ENCODE data around the gene ZNRF3.

ZNRF3 gene

DNA sequence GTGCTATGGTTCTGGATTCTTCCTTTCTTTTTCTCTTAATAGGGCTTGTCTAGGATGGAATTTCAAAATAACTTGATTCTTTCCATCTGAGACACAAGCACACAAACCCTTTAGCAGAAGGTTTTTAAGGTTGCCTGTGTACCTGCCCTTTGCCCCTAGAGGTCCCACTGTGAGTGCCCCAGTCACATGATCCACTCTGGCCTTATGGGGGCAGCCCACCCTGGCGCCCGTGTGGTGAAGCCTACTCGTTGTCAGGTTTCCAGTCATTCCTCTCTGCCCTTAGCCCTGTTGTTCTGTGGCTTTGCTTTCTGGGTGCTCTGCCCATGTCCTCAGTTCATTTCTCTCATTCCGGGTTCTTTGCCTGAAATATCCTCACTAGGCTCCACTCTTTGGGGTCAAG, 51.8 kb downstream of the ZNRF3 start:
- H3K27ac ChIP-seq = no peak overlapping the region
- TF ChIP-seq, protein P1, sequence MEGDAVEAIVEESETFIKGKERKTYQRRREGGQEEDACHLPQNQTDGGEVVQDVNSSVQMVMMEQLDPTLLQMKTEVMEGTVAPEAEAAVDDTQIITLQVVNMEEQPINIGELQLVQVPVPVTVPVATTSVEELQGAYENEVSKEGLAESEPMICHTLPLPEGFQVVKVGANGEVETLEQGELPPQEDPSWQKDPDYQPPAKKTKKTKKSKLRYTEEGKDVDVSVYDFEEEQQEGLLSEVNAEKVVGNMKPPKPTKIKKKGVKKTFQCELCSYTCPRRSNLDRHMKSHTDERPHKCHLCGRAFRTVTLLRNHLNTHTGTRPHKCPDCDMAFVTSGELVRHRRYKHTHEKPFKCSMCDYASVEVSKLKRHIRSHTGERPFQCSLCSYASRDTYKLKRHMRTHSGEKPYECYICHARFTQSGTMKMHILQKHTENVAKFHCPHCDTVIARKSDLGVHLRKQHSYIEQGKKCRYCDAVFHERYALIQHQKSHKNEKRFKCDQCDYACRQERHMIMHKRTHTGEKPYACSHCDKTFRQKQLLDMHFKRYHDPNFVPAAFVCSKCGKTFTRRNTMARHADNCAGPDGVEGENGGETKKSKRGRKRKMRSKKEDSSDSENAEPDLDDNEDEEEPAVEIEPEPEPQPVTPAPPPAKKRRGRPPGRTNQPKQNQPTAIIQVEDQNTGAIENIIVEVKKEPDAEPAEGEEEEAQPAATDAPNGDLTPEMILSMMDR (IDR thresholded peaks at IDR 0.05) = no peak
- TF ChIP-seq ZFX (IDR thresholded peaks at IDR 0.05; ENCODE audit: borderline replicate concordance) = no peak

DNA sequence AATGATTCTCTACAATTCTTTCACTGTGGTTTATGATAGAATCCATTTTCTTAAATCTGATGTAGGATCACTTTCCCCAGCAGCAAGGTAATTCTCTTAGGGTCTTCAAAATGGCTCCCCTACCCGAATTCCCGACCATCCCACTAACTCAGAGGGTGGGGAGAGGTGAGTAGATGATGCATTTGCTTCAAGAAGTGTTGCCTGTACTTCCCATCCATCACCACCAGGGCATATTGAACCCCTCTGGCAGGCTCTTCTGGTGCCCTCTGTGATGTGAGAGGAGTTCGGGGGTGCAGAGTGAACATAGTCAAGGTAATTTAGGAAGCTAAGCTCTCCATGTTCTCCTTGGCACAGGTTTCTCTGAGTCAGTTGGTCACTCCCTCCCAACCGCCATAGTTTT, 52.3 kb downstream of the ZNRF3 start:
- H3K27ac ChIP-seq = no peak overlapping the region
- TF ChIP-seq, protein P1 (IDR thresholded peaks at IDR 0.05) = no peak
- no peak for TF ChIP-seq ZFX (IDR thresholded peaks at IDR 0.05; ENCODE audit: borderline replicate concordance)

DNA sequence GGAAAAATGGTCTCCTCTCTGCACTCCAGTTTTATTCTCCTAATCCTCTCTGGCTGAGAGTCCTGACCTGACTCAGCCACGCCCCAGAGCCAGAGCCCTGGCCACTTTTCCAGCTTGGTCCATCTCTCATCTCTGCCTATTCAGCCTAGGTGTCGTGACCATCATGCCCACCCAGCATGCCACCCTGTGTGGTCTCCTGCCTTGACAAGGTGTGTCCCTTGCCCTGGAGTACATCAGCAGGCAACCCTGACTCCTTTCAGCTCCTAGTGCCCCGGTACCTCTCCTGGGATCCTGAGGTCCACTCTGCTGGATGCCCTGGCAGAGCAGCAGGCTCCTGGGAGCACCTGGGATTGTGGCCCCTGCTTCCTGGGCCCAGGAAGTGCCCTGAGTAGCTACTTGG, 52.8 kb downstream of the ZNRF3 start:
- H3K27ac ChIP-seq = no peak overlapping the region
- TF ChIP-seq ZFX (IDR thresholded peaks at IDR 0.05; ENCODE audit: borderline replicate concordance) = no peak
- TF ChIP-seq, protein P1 (IDR thresholded peaks at IDR 0.05) = no peak

DNA sequence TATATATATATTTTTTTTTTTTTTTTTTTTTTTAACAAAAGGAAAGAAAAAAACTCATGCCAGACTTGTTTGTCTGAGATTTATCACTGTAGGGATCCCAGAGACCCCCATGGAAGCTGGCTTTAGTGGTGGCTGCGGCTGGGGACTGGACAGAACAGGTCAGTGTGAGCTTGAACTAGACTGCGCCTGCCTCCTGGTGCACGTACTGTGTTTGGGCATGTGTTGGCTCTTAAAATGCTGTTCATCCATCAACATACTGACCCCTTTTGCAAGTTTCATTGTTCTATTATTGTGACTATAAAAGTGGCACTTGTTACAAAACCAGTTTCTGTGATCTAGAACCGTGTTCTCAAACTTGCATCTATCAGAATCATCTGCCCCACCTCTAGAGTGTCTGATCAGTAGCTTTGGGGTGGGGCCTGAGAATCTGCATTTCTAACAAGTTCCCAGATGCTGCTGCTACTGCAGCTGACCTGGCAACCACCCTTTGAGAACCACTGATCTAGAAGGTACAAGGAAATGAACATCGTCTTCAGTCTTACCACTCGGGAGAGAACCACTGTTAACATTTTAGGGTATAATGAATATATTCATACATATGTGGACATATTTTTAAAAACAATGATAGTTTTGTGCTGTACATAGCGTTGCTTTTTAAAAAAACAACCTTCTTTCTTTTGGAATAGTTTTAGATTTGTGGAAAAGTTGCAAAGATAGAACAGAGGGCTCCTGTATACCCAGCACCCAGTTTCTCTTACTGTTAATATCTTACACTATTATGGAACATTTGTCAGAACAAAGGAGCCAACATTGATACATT, 54.0 kb downstream of the ZNRF3 start:
- no peak for TF ChIP-seq ZFX (IDR thresholded peaks at IDR 0.05; ENCODE audit: borderline replicate concordance)
- TF ChIP-seq, protein P1 (IDR thresholded peaks at IDR 0.05) = no peak
- no peak overlapping the region for H3K27ac ChIP-seq

DNA sequence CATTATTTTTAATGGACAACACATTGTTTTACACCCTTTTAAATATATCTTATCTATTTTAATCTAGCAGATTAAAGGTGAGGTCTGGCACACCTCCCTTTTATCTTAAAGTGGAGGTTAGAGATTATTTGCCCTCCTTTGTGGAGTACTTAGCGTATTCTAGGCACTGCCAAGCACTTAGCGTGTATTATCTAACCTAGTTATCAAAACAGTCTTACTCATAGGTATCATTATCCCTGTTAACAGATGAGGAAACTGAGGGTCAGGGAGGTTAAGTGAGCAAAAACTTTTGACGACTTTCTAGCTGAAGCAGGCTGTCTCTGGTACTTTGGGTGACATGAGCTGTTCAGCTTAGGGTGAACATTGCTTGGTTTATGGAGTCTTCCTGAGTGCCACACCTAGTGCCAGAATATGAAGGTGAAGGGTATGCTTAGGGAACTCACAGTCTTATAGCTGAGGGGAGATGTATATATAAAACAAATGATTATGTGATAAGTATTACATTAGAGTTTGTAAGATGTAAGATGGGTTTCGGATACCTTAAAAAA, 55.0 kb downstream of the ZNRF3 start:
- no peak overlapping the region for H3K27ac ChIP-seq
- TF ChIP-seq, protein P1 (IDR thresholded peaks at IDR 0.05) = no peak
- TF ChIP-seq ZFX (IDR thresholded peaks at IDR 0.05; ENCODE audit: borderline replicate concordance) = no peak

DNA sequence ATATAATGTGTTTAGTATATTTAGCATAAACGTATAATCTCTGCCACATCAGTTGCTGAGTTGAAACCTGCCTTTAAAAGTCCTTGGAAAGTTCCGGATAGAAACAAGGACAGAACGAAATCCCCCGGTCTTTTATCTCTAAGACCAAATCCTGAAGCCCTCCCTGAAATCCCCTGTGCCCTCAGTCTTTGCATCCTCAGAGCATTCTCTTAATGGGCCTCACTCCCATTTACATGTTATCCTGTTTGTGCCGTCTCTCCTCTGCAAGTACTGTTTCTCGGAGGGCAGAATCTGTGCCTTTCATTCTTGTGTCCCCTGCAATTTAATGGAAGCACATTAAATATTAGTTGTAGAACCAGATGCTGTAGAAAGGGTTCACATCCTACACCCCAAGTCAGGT, 56.0 kb downstream of the ZNRF3 start:
- TF ChIP-seq, protein P1 (IDR thresholded peaks at IDR 0.05) = no peak
- no peak for TF ChIP-seq ZFX (IDR thresholded peaks at IDR 0.05; ENCODE audit: borderline replicate concordance)
- no peak overlapping the region for H3K27ac ChIP-seq

DNA sequence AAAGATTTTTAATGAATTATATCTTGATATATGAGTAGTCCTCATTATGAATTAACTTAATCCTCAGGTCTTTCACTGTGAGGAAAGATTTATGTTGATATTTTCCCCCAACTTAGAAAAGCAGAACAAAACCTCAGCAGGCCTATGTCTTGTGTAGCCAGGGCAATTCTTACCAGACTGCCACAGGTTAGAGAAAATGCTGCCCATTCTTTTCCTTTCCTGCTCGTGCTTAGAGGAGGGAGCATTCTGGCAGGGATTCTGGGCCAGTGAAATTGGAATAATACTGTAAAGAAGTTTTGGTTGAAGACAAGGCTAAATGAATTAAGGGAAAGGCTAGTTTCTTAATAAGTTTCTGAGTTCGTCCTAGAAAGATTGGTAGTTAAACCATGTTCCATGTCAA, 56.6 kb downstream of the ZNRF3 start:
- TF ChIP-seq, protein P1 (IDR thresholded peaks at IDR 0.05) = no peak
- no peak for TF ChIP-seq ZFX (IDR thresholded peaks at IDR 0.05; ENCODE audit: borderline replicate concordance)
- no peak overlapping the region for H3K27ac ChIP-seq
